RWPE2 (cell line): ENCODE data around the gene ARL8B.
"Not testable (repeated sequence)": the region's sequence is repeated elsewhere in the genome, so short reads cannot be mapped to it uniquely, and the experiment has no call there.

Experiments
- ATAC-seq: fragments of 200-7000 bp; cut with Tn5 transposase; 3 replicates; pipeline ENCODE4 v1.9.1; 2021; ENCODE audit warnings: low read depth
- DNase-seq: peaks from one replicate; pipeline ENCODE4 v3.0.0-alpha.2; 2020; ENCODE audit warnings: low spot score
- H3K27ac ChIP-seq: fragments of 450-650 bp; 2 replicates; pipeline ENCODE4 v1.5.1; 2017; ENCODE audit warnings: mild to moderate bottlenecking; ENCODE audit not compliant: poor library complexity, severe bottlenecking
- H3K27me3 ChIP-seq: fragments of 250-450 bp; sonication (Bioruptor Pico); 2 replicates; pipeline ENCODE4 v1.5.1; 2021; ENCODE audit warnings: mild to moderate bottlenecking, moderate library complexity; ENCODE audit not compliant: insufficient read depth, poor library complexity, severe bottlenecking
- H3K36me3 ChIP-seq: fragments of 250-450 bp; sonication (Bioruptor Pico); 2 replicates; pipeline ENCODE4 v1.5.1; 2020; ENCODE audit warnings: low read depth, mild to moderate bottlenecking, moderate library complexity
- H3K4me1 ChIP-seq: fragments of 250-450 bp; sonication (Bioruptor Pico); 2 replicates; pipeline ENCODE4 v1.5.1; 2021; ENCODE audit warnings: mild to moderate bottlenecking, moderate library complexity; ENCODE audit not compliant: insufficient read depth, poor library complexity, severe bottlenecking
- H3K4me3 ChIP-seq: fragments of 250-450 bp; sonication (Bioruptor Pico); 2 replicates; pipeline ENCODE4 v1.5.1; 2021; ENCODE audit warnings: mild to moderate bottlenecking, moderate library complexity; ENCODE audit not compliant: severe bottlenecking
- H3K9me3 ChIP-seq: fragments of 250-450 bp; sonication (Bioruptor Pico); 2 replicates; pipeline ENCODE4 v1.5.1; 2021; ENCODE audit warnings: mild to moderate bottlenecking, moderate library complexity; ENCODE audit not compliant: severe bottlenecking
- TF ChIP-seq, protein P1 (sequence below): fragments of 450-650 bp; IDR thresholded peaks from one replicate; pipeline ENCODE4 v1.5.1; 2017; ENCODE audit warnings: mild to moderate bottlenecking, moderate library complexity; ENCODE audit not compliant: poor library complexity, severe bottlenecking

Gene ARL8B

DNA sequence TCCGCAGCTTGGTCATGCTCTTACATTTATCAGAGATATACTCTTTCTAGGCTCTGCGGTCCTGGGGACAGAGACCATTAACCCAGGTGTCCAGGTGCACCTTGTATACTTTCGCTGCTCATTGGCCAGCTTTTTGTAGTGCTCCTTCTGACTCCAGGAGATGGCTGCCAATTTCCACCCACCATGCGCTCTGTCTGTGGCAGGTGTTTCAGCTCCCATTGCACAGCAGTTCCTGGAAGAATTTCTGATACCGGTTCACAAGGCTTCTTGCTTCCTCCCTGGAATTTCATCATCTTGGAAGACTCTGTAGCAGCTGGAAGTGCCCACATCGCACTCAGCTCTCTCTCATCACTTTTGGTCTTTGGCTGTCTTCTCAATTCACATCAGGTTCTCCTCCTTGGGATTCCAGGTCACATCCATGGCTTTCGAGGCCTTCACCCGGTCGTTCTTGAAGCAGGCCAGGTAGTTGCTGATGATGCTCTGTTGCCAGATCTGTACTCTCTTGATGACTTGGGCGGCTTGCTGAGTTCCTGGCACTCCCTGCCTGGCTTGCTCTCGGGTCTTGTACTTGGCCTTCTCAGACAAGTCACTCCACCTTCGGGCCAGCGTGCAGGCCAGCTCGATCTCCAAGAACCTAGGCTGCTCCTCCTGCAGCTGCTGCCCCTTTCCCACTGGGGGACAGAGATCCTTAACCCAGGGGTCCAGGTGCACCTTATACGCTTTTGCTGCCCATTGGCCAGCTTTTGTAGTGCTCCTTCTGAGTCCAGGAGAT is 41.1 kb upstream of the ARL8B start:
- H3K36me3 ChIP-seq = no peaks in the 10 kb centered on the region
- no peaks in the 10 kb centered on the region for H3K9me3 ChIP-seq
- H3K27ac ChIP-seq = no peak overlapping the region
- no peak overlapping the region for H3K4me3 ChIP-seq
- ATAC-seq = no peak
- DNase-seq = no peak
- TF ChIP-seq, protein P1, sequence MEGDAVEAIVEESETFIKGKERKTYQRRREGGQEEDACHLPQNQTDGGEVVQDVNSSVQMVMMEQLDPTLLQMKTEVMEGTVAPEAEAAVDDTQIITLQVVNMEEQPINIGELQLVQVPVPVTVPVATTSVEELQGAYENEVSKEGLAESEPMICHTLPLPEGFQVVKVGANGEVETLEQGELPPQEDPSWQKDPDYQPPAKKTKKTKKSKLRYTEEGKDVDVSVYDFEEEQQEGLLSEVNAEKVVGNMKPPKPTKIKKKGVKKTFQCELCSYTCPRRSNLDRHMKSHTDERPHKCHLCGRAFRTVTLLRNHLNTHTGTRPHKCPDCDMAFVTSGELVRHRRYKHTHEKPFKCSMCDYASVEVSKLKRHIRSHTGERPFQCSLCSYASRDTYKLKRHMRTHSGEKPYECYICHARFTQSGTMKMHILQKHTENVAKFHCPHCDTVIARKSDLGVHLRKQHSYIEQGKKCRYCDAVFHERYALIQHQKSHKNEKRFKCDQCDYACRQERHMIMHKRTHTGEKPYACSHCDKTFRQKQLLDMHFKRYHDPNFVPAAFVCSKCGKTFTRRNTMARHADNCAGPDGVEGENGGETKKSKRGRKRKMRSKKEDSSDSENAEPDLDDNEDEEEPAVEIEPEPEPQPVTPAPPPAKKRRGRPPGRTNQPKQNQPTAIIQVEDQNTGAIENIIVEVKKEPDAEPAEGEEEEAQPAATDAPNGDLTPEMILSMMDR = no peak
- H3K4me1 ChIP-seq = peaks cover 8% of the 10 kb centered on the region
- no peaks in the 10 kb centered on the region for H3K27me3 ChIP-seq

DNA sequence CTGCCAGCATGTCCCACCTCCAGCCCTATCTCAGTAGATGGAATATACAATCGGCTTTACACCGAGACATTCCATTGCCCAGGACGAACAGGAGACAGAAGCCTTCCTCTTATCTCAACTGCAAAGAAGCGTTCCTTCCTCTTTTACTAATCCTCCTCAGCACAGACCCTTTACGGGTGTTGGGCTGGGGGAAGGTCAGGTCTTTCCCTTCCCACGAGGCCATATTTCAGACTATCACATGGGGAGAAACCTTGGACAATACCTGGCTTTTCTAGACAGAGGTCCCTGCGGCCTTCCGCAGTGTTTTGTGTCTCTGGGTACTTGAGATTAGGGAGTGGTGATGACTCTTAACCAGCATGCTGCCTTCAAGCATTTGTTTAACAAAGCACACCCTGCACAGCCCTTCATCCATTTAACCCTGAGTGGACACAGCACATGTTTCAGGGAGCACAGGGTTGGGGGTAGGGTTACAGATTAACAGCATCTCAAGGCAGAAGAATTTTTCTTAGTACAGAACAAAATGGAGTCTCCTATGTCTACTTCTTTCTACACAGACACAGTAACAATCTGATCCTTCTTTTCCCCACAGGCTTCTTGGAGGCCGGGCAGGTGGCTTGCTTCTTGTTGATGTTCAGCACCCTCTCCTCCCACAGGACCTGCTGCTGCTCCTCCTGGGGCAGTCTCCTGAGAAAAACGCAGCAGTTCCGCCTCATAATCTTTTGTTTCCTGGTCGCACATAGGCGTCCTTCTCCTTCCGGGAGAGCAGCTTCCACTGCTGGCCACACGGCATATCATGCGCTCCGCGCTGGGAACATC is 39.9 kb upstream of the ARL8B start:
- not testable (repeated sequence) for ATAC-seq

DNA sequence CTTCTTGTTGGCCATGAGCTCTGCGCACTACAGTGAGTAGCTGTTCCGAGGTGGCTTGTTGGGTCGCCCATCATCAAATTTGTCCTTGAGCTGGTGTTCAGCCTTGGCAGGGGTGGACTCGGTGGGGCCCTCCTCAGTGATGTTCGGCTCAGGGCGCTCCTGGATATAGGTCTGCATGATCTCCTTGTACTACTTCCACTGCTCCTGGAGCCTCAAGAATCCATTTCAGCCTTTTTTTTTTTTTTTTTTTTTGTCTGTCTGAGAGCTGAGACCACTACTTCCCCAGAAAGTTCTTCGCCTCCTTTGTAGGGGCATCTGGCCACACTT is 39.3 kb upstream of the ARL8B start:
- no peaks in the 10 kb centered on the region for H3K9me3 ChIP-seq
- H3K36me3 ChIP-seq = no peaks in the 10 kb centered on the region

More for the DNA sequence above, 39.9 kb upstream of the ARL8B start:
- H3K4me3 ChIP-seq, H3K9me3 ChIP-seq, H3K36me3 ChIP-seq, H3K27ac ChIP-seq, H3K27me3 ChIP-seq, DNase-seq, H3K4me1 ChIP-seq: not testable (repeated sequence)

DNA sequence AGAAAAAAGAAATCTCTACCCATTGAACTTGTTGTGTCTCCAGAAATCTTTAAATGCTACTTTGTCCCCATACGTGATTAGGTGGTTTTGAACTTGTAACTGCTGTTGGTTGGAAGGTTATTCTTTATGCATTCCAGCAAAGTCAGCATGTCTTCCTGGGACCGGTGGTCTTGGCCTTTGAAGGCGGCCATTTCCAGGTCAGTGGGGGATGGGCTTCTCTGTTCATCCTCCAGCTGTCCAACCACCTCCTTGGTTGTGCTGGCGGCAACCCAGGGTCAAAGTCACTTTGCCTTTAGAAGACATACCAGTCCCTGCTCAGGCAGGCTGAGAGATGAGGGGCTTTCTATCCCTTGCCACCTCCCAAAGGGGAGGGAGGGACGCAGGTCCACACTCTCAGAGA is 37.9 kb upstream of the ARL8B start:
- Histone ChIP-seq H3K27me3 (no peaks in the 10 kb centered on the region), H3K27ac (no peak overlapping the region), H3K4me1 (no peaks in the 10 kb centered on the region), H3K4me3 (no peak overlapping the region), H3K36me3 (no peaks in the 10 kb centered on the region), H3K9me3 (no peaks in the 10 kb centered on the region)
- ATAC-seq (no peak), DNase-seq (no peak)
- TF ChIP-seq, protein P1 = no peak

More for the DNA sequence above, 39.3 kb upstream of the ARL8B start:
- Histone ChIP-seq H3K4me1 (peaks cover 6% of the 10 kb centered on the region), H3K27ac (no peak overlapping the region), H3K4me3 (no peak overlapping the region), H3K27me3 (no peaks in the 10 kb centered on the region)
- TF ChIP-seq, protein P1 = no peak
- no peak for ATAC-seq
- DNase-seq = no peak

DNA sequence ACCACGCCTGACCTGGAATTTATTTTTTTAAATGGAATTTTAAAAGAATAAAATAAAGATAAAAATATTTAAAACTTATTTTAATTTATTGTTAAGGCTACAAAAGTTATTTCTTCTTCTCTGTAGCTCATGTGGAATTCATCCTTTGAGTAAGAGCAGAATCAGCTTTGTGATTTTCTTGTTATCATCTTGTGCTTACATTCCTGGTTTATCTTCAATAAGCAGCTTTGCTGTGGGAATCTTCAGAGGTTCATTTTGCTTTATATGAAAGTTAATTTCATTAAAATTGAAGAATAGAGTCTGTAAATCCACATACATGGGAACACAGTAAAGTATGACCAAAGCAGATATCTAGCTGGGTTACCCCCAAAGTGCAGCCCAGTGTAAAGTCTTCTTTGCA is 35.4 kb upstream of the ARL8B start:
- no peak for ATAC-seq
- Histone ChIP-seq H3K9me3 (no peaks in the 10 kb centered on the region), H3K27ac (no peak overlapping the region), H3K36me3 (no peaks in the 10 kb centered on the region), H3K27me3 (no peaks in the 10 kb centered on the region), H3K4me3 (no peak overlapping the region), H3K4me1 (peaks cover under 1% of the 10 kb centered on the region)
- TF ChIP-seq, protein P1 = no peak
- no peak for DNase-seq
